H4 (cell line): ENCODE measurements around the gene RHOF. TPM values are rescaled to one million over a fixed set of nuclear protein-coding genes. Genes with fewer than 3 reads are reported as not detected.

Experiments used
- DNase-seq: peaks from one replicate; pipeline ENCODE4 v3.0.0-alpha.2; 2015; ENCODE audit warnings: low spot score
- total RNA-seq: library from RNA; depleted of rRNA; stranded (reverse); fragments of >200 nt; shearing (Covaris generic); gene quantifications from 2 replicates; pipeline ENCODE4 v1.2.3, GENCODE V29; 2014

The RHOF gene
- total RNA-seq, 1 experiment from 2014 or later = 0.99 TPM

- DNase-seq = no peak
These were observed 11.1 kb upstream of the RHOF start for GRCh38 chr12:121804417-121805111.

- no peak for DNase-seq
These were observed 10.5 kb upstream of the RHOF start, which contains the start of gene SETD1B for GRCh38 chr12:121803861-121804416. SETD1B (plus strand) TSS chr12:121804009; CDS start chr12:121804738, 729 bp downstream.

GRCh38 chr12:121802843-121803698 lies 9.6 kb upstream of the RHOF start:
- peak; percentile 92 for DNase-seq

- DNase-seq = no peak
These were observed 9.0 kb upstream of the RHOF start for GRCh38 chr12:121802485-121802842.

GRCh38 chr12:121801595-121802484 lies 8.4 kb upstream of the RHOF start:
- DNase-seq = no peak

GRCh38 chr12:121800694-121801594 lies 7.5 kb upstream of the RHOF start:
- peak; percentile 55 for DNase-seq

- DNase-seq = peak; percentile 67
These were observed 6.6 kb upstream of the RHOF start for GRCh38 chr12:121799842-121800693.

GRCh38 chr12:121799156-121799841 lies 5.8 kb upstream of the RHOF start:
- peak; percentile 75 for DNase-seq

GRCh38 chr12:121798787-121799155 lies 5.3 kb upstream of the RHOF start:
- DNase-seq = no peak

GRCh38 chr12:121797937-121798786 lies 4.7 kb upstream of the RHOF start:
- DNase-seq = peak; percentile 57

GRCh38 chr12:121796855-121797751 lies 3.6 kb upstream of the RHOF start:
- peak; percentile 88 for DNase-seq

- peak; percentile 75 for DNase-seq
These were observed 1.8 kb upstream of the RHOF start for GRCh38 chr12:121795034-121795968.

GRCh38 chr12:121794534-121795033 lies 1.1 kb upstream of the RHOF start:
- no peak for DNase-seq

- peak; percentile 86 for DNase-seq
These were observed 498 bp upstream of the RHOF start for GRCh38 chr12:121793838-121794533.
